HL-60 (cell line): ENCODE measurements around the gene EXOC4.

Experiments used
- POLR2AphosphoS5 ChIP-seq: IDR thresholded peaks from 2 replicates; pipeline ENCODE4 v1.6.1; 2012; ENCODE audit warnings: low read depth
- SPI1 ChIP-seq: IDR thresholded peaks from 2 replicates; pipeline ENCODE4 v1.6.1; 2012; ENCODE audit warnings: low read depth, mild to moderate bottlenecking, borderline replicate concordance
- TF ChIP-seq, protein P1 (sequence below): IDR thresholded peaks from one replicate; pipeline ENCODE4 v1.5.1; 2011; ENCODE audit warnings: low read length, control low read depth, inconsistent platforms; ENCODE audit not compliant: insufficient read depth

DNA sequence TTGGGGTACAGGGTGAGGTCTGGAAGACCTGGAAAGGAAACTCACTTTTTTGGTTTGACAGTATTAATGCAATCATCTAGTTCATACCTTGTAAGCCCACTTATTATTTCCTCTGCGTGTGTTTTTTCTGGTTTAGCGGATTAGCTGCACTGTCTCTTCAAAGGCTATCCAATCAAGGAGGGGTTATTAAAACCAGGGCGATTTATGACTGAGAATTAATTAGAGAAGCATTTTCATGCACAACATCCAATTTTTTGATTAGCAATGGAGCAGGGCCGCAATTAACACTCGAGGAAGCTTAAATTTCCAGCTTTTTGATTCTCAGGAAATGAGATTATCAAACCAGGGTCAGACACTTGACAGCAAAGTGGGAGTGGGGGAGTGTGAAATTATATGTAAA is 248.9 kb downstream of the EXOC4 start:
- TF ChIP-seq, protein P1, sequence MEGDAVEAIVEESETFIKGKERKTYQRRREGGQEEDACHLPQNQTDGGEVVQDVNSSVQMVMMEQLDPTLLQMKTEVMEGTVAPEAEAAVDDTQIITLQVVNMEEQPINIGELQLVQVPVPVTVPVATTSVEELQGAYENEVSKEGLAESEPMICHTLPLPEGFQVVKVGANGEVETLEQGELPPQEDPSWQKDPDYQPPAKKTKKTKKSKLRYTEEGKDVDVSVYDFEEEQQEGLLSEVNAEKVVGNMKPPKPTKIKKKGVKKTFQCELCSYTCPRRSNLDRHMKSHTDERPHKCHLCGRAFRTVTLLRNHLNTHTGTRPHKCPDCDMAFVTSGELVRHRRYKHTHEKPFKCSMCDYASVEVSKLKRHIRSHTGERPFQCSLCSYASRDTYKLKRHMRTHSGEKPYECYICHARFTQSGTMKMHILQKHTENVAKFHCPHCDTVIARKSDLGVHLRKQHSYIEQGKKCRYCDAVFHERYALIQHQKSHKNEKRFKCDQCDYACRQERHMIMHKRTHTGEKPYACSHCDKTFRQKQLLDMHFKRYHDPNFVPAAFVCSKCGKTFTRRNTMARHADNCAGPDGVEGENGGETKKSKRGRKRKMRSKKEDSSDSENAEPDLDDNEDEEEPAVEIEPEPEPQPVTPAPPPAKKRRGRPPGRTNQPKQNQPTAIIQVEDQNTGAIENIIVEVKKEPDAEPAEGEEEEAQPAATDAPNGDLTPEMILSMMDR, result no peak
- TF ChIP-seq POLR2AphosphoS5 (no peak), SPI1 (no peak)
